Measurements from ENCODE around the gene HMGCLL1. TPM values are rescaled to one million over a fixed set of nuclear protein-coding genes. Genes with fewer than 3 reads are reported as not detected.

The HMGCLL1 gene
- polyA plus RNA-seq, 1 experiment: 0.15 TPM

DNA sequence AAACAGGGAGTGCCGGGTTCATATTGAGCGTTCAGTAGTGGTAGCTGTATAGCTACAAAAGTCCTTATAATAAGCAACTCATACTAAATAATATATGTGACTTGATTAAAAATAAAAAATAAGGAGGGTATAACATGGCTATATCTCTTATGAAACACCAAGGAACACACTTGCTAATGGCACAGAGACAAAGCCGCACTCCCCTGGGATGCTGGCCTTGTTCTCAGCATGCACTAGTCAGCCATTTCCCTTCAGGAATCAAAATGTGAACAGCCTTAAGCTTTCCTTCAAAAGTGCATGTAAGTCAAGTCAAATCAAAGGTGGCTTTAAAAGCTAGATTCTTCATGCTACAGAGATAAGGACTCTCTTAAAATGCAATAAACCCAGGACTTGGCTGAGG, 9.4 kb downstream of the HMGCLL1 start:
- DNase-seq (ENCODE audit: low read depth, low spot score): no peak
- Histone ChIP-seq H3K27me3 (ENCODE audit: control insufficient read depth, insufficient read depth, low read length) (no peaks in the 10 kb centered on the region), H3K27ac (ENCODE audit: low read depth, low read length) (no peak overlapping the region), H3K9me3 (ENCODE audit: control insufficient read depth, insufficient read depth, low read length) (no peaks in the 10 kb centered on the region), H3K4me3 (ENCODE audit: low read depth, low read length) (no peak overlapping the region)
- ChIA-PET CTCF (interaction anchor here (0.6 to 1.5 kb wide), 2 partner anchors 293 to 1351 kb away, joined by 3 to 4 read pairs; no protein-coding TSS in a partner anchor), POLR2A (no interaction called here)
- TF ChIP-seq, protein P1, sequence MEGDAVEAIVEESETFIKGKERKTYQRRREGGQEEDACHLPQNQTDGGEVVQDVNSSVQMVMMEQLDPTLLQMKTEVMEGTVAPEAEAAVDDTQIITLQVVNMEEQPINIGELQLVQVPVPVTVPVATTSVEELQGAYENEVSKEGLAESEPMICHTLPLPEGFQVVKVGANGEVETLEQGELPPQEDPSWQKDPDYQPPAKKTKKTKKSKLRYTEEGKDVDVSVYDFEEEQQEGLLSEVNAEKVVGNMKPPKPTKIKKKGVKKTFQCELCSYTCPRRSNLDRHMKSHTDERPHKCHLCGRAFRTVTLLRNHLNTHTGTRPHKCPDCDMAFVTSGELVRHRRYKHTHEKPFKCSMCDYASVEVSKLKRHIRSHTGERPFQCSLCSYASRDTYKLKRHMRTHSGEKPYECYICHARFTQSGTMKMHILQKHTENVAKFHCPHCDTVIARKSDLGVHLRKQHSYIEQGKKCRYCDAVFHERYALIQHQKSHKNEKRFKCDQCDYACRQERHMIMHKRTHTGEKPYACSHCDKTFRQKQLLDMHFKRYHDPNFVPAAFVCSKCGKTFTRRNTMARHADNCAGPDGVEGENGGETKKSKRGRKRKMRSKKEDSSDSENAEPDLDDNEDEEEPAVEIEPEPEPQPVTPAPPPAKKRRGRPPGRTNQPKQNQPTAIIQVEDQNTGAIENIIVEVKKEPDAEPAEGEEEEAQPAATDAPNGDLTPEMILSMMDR (IDR thresholded peaks at IDR 0.05; ENCODE audit: low read depth, low read length): no peak

- DNase-seq (ENCODE audit: low read depth, low spot score): no peak
- TF ChIP-seq, protein P1 (IDR thresholded peaks at IDR 0.05; ENCODE audit: low read depth, low read length): no peak
- CTCF ChIA-PET: interaction anchor here (0.6 to 1.5 kb wide), 2 partner anchors 292 to 1352 kb away, joined by 3 to 4 read pairs; no protein-coding TSS in a partner anchor
- H3K4me3 ChIP-seq (ENCODE audit: low read depth, low read length): no peak overlapping the region
- no peaks in the 10 kb centered on the region for H3K27me3 ChIP-seq (ENCODE audit: control insufficient read depth, insufficient read depth, low read length)
- POLR2A ChIA-PET: no interaction called here
- no peak overlapping the region for H3K27ac ChIP-seq (ENCODE audit: low read depth, low read length)
- H3K9me3 ChIP-seq (ENCODE audit: control insufficient read depth, insufficient read depth, low read length): no peaks in the 10 kb centered on the region
These were observed 10.1 kb downstream of the HMGCLL1 start for GRCh38 chr6:55568808-55569439.

GRCh38 chr6:55567558-55567957, 11.4 kb downstream of the HMGCLL1 start:
- DNase-seq (ENCODE audit: low read depth, low spot score): no peak
- Histone ChIP-seq H3K27me3 (ENCODE audit: control insufficient read depth, insufficient read depth, low read length) (no peaks in the 10 kb centered on the region), H3K4me3 (ENCODE audit: low read depth, low read length) (no peak overlapping the region), H3K9me3 (ENCODE audit: control insufficient read depth, insufficient read depth, low read length) (no peaks in the 10 kb centered on the region), H3K27ac (ENCODE audit: low read depth, low read length) (no peak overlapping the region)
- POLR2A ChIA-PET: no interaction called here
- CTCF ChIA-PET: no interaction called here
- TF ChIP-seq, protein P1 (IDR thresholded peaks at IDR 0.05; ENCODE audit: low read depth, low read length): no peak

GRCh38 chr6:55566036-55566710, 12.8 kb downstream of the HMGCLL1 start:
- Histone ChIP-seq H3K9me3 (ENCODE audit: control insufficient read depth, insufficient read depth, low read length) (no peaks in the 10 kb centered on the region), H3K27ac (ENCODE audit: low read depth, low read length) (no peak overlapping the region), H3K27me3 (ENCODE audit: control insufficient read depth, insufficient read depth, low read length) (no peaks in the 10 kb centered on the region), H3K4me3 (ENCODE audit: low read depth, low read length) (no peak overlapping the region)
- POLR2A ChIA-PET: no interaction called here
- no peak for DNase-seq (ENCODE audit: low read depth, low spot score)
- CTCF ChIA-PET: no interaction called here
- TF ChIP-seq, protein P1 (IDR thresholded peaks at IDR 0.05; ENCODE audit: low read depth, low read length): no peak

GRCh38 chr6:55562318-55562717, 16.7 kb downstream of the HMGCLL1 start:
- POLR2A ChIA-PET: no interaction called here
- H3K27me3 ChIP-seq (ENCODE audit: control insufficient read depth, insufficient read depth, low read length): no peaks in the 10 kb centered on the region
- no peak overlapping the region for H3K27ac ChIP-seq (ENCODE audit: low read depth, low read length)
- DNase-seq (ENCODE audit: low read depth, low spot score): no peak
- CTCF ChIA-PET: no interaction called here
- no peak overlapping the region for H3K4me3 ChIP-seq (ENCODE audit: low read depth, low read length)
- no peaks in the 10 kb centered on the region for H3K9me3 ChIP-seq (ENCODE audit: control insufficient read depth, insufficient read depth, low read length)
- TF ChIP-seq, protein P1 (IDR thresholded peaks at IDR 0.05; ENCODE audit: low read depth, low read length): no peak
